GM19328 (cell line): ENCODE data around the gene CSF1.

Experiments used
- ATAC-seq: cut with Tn5 transposase; IDR thresholded peaks from one replicate; pipeline ENCODE4 v1.9.1; 2021; ENCODE audit warnings: mild to moderate bottlenecking, moderate library complexity; ENCODE audit not compliant: unreplicated experiment

Gene CSF1

DNA sequence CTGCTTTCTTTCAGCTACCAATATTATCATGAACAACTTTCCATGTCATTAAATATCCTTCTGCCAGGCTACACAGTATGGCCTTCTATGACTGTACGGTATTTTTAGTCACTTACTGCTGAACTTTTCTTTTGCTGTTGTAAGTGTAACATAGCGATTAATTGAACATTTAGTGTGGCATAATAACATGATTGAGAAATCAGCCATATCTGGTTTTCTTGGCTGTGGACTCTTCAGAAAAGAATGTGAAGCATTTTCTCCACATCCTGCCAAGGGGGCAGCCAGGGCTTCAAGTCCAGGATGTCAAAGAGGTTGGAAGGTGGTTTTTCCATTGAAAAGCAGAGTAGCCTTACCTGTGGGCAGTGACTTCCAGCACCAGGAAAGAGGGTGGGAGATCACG lies 65.1 kb downstream of the CSF1 start:
- no peak for ATAC-seq

DNA sequence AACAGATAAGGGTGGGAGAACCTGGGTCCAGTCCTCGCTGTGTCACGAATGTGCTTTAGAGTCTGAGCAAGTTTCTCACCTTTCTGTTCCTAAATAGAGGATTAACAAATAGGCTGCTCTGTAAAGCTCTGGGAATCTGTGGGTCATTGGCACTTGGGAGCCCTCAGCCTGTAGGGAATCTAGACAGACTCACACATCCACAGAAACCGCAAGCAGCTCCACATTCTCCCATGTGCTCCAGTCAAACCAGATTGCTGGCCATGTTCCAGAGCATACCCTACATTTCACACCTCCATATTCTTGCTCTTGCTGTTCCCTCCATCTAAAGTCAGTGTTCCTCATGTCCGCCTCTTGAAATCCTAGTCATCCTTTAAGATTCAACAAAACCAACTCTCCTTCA lies 66.1 kb downstream of the CSF1 start:
- no peak for ATAC-seq

DNA sequence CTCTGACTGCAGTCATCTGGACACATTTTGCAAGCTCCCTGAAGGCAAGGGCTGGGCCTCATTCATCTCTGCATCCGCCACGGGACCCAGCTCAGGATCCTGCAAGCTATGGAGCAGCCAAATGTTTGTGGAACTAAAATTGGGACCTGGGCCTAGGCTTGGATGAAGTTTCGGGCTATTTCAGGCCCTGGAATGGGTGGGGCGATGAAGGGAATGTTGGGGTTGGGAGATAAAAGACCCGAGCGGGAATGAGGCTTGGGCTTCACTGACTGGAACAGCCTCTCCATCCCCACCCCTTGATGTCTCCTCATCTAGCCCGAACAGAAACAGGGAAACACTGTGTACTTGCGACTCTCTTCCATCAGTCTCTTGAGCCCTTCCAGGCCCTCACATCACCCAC lies 66.6 kb downstream of the CSF1 start:
- no peak for ATAC-seq

DNA sequence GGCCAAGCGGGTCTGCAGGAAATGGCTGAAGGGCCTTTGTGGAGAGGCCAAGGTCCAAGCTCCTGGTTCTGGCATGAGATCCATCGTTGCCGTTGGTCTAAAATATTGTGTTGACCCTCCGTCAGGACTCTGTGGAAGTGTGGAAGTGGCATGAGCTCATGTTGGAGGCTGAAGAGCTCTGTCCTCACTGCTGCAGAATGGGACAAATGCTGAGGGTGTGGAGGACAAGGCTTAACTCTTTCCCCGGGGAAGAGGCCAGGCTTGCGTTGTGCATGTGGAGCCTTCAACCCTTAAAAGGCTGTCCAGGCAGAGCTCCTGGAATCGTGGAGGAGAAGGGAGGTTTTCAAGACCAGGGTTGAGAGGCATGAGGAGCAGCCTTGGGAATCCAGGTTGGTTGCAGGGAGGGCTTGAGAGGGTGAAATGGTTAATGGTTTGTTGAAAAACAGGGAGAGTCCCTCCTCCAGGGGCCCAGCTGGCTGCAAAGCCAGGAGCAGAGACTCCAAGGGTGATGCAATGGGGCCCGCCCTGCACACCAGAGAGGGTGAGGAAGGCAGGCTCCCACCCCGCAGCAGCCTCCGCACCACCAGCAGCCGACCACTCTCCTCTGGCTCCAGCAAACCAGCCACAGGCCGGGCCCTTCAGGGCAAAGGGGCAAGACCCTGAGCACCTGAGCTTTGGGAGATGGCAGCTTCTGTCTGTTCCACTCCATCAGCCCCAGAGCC lies 67.2 kb downstream of the CSF1 start:
- ATAC-seq = no peak

DNA sequence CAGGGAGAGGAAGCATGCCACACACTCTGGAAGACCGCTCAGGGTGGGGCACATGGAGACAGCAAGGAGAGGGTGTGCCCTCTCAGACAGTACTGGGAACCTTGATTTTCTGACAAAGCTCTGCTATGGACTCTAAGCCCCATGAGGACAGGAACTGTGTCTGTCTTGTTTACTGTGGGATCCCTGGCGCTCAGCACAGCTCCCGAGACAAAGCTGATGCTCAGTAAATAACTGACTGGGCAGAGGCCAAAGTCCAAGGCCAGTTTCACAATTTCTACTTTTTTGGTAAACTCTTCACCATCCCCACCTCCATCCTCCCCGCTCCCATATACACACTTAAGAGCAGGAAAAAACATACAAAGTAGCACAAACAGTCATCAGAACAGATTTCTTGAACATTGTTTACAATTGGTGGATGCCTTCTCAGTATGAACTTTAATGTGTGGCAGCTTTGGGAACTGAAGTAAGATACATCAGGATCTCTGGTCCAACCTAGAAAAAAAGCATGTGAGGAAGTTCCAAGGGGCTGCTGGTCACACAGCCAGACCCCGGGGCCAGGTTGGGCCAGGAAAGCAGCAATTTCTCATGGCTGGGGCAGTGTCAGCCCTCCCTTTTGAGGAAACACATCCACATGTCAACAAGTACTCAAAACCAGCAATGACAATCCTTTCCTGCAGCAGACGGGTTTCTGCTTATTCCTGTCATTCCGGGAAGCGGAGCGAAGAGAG lies 68.3 kb downstream of the CSF1 start:
- ATAC-seq = no peak

DNA sequence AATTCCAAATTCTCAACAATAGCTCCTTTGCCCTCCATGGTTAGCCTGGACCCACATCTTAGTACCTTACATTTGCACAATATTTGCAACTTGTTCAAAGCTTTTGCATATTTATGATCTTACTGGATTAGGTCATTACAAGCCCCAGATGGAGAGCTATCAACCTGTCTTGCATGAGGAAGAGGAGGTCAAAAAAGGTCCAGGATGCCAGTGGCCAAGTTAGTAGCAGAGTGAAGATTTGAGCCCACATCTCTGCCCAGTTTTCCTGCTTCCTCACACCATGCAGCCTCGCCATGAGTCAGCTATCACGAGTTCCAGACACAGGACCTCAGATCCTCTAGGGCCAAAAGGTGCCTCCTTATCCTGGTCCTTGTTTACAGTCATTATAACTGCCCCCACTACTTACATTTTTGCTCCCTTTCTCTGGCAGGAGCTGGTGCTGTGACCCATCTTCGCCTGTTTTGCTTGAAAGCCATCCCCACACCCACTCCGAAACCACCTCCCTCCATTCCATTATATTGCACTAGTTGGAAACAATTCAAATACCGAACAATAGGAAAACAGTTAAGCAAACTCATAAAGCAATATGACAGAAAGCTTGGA lies 68.9 kb downstream of the CSF1 start:
- no peak for ATAC-seq
